Transverse colon (tissue), 4 donors: ENCODE results near the gene CRLF1. TPM values are rescaled to one million over a fixed set of nuclear protein-coding genes. Genes with fewer than 3 reads are reported as not detected.
A peak's percentile ranks its signal among the peaks of the same experiment; 100 is the strongest.

Experiments
- DNase-seq: peaks from one replicate; pipeline ENCODE4 v3.0.0-alpha.2; 2019
- H3K27ac ChIP-seq, 4 donors: fragments of 200-600 bp; sonication (generic); 2 replicates each; pipeline ENCODE4 v1.5.1; 2016 to 2018; ENCODE audit warnings: inconsistent platforms in 4 of 4
- H3K27me3 ChIP-seq: fragments of 200-600 bp; sonication (generic); 2 replicates; pipeline ENCODE4 v1.5.1; 2017; ENCODE audit warnings: inconsistent platforms
- H3K36me3 ChIP-seq, 4 donors: fragments of 200-600 bp; sonication (generic); 2 replicates each; pipeline ENCODE4 v1.5.1; 2017 to 2019; ENCODE audit warnings: inconsistent platforms in 4 of 4
- H3K4me1 ChIP-seq, 4 donors: fragments of 200-600 bp; sonication (generic); 2 replicates each; pipeline ENCODE4 v1.5.1; 2017 to 2020; ENCODE audit warnings: inconsistent platforms in 4 of 4
- H3K4me3 ChIP-seq, 4 donors: fragments of 200-600 bp; sonication (generic); 1 replicate in 1 of 4; 2 replicates in 3 of 4; pipeline versions ENCODE4 v1.5.1 to v1.6.1; 2017 to 2019; ENCODE audit warnings: inconsistent platforms in 4 of 4
- H3K9me3 ChIP-seq, 2 donors: fragments of 200-600 bp; sonication (generic); 2 replicates each; pipeline ENCODE4 v1.5.1; 2017 to 2019; ENCODE audit warnings: inconsistent platforms in 2 of 2
- CTCF ChIP-seq, 5 experiments: fragments of 200-600 bp in 3 of 5; fragments of 450-650 bp in 2 of 5; sonication (generic) in 3 of 5; IDR thresholded peaks; 1 replicate in 2 of 5; 2 replicates in 3 of 5; pipeline ENCODE4 v1.5.1; 2016 to 2017; ENCODE audit warnings: antibody characterized with exemption in 5 of 5, inconsistent platforms in 3 of 5, mild to moderate bottlenecking in 2 of 5, moderate library complexity in 1 of 5
- EP300 ChIP-seq: sonication (generic); formaldehyde crosslinking; IDR thresholded peaks from one replicate; pipeline ENCODE4 v1.6.1; 2017; ENCODE audit warnings: antibody characterized with exemption, low read depth
- POLR2A ChIP-seq: fragments of 450-650 bp; IDR thresholded peaks from one replicate; pipeline ENCODE4 v1.6.1; 2016; ENCODE audit warnings: antibody characterized with exemption, mild to moderate bottlenecking, moderate library complexity
- POLR2AphosphoS5 ChIP-seq, 3 donors: sonication (generic); formaldehyde crosslinking; IDR thresholded peaks; one replicate each; pipeline ENCODE4 v1.6.1; 2016; ENCODE audit warnings: antibody characterized with exemption in 3 of 3
- WGBS, 2 donors: methylation state at CpG; one replicate each; pipeline ENCODE4 v1.1.5; 2018; ENCODE audit warnings: low coverage in 1 of 2; 5-methylcytosine and 5-hydroxymethylcytosine counted together
- in situ Hi-C, 4 donors: fragments of 200-750 bp; cut with MboI; loops; one replicate each; pipeline versions ENCODE4 v1.15.0 to v1.15.1; 2017; ENCODE audit warnings: low sequenced_read_pairs in 3 of 4, low pct_ligation_motif_present in 1 of 4, low pct_unique_long_range_greater_than_20kb in 1 of 4
- intact Hi-C: fragments of 100-400 bp; cut with DNase I; formaldehyde crosslinking; loops from one replicate; pipeline ENCODE4 v1.15.1; 2023; ENCODE audit warnings: low total_unique reads
- total RNA-seq, 4 donors: library from RNA; depleted of rRNA; stranded (reverse); fragments of >200 nt; gene quantifications; one replicate each; pipeline ENCODE4 v1.1.0, GENCODE V29; 2016

Gene CRLF1
- total RNA-seq, 4 donors from 2014 or later, result 1.1 to 21.0 (median 6.1) TPM

- 88 to 100% methylated on average over 1 of the region's 1 CpG for WGBS, 2 donors
- peaks cover 0 to 35% (median 12%) of the 10 kb centered on the region in 4 donors for H3K4me1 ChIP-seq
Observed at GRCh38 chr19:18653853-18654252, 47.3 kb upstream of the CRLF1 start.

DNA sequence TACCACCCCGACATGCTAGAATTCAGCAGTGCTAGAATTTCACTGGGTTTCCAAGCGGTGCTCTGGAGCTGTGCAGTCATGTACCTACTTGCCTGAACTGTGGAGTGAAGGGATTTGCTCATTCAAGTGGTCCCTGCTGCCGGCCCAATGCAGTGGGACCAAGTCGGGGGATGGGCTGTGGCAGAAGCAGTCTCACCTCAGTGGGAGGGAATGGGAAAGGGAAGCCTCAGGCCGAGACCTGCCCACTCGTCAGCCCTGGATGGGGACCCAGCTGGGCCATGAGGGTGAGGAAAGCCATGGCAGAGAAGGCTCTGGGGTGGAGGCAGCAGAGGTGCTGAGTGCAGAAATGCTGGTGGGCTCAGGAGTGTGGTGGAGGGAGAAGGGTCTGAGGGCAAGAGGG lies 45.1 kb upstream of the CRLF1 start:
- no peak for DNase-seq
- Histone ChIP-seq H3K4me3 (no peak overlapping the region), H3K27me3 (no peaks in the 10 kb centered on the region), H3K9me3 (no peaks in the 10 kb centered on the region), H3K27ac (peak overlapping the region in 2 of 4 donors; percentile 75 to 78), H3K36me3 (no peaks in the 10 kb centered on the region), H3K4me1 (peaks cover 0 to 30% (median 17%) of the 10 kb centered on the region in 4 donors)
- intact Hi-C loops, result no loop called here
- WGBS, 2 donors, result 83% methylated on average over 6 of the region's 6 CpGs; no CpG with 5 or more reads in 1 of the 2 donors
- in situ Hi-C loops, result no loop called here
- TF ChIP-seq POLR2A (no peak), POLR2AphosphoS5 (IDR thresholded peaks at IDR 0.05) (no peak), CTCF (IDR thresholded peaks at IDR 0.05) (no peak), EP300 (no peak)

More at GRCh38 chr19:18653853-18654252, 47.3 kb upstream of the CRLF1 start:
- Histone ChIP-seq H3K27ac (no peak overlapping the region), H3K27me3 (no peaks in the 10 kb centered on the region), H3K9me3 (no peaks in the 10 kb centered on the region), H3K36me3 (no peaks in the 10 kb centered on the region), H3K4me3 (no peak overlapping the region)
- in situ Hi-C loops (no loop called here), intact Hi-C loops (no loop called here)
- DNase-seq, result no peak
- TF ChIP-seq CTCF (IDR thresholded peaks at IDR 0.05) (no peak), EP300 (no peak), POLR2AphosphoS5 (IDR thresholded peaks at IDR 0.05) (no peak), POLR2A (no peak)

DNA sequence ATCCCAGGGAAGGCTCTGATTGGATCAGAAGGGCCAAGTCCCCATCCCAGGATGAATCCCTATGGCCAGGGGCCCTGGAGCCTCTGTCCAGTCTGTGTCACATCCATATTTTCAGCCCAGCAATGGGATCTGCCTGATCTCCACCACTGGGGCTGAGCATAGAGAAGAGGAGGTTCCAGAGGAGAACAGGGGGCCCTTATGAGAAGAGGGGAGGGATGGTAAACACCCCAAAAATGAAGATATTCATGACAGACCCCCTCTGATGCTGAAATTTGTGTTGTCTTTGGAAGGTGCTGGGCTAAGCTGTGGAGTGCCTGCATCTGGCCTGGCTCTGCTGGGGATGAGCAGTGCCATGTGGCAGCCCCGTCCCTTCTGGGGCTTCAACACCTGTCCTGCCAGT lies 44.7 kb upstream of the CRLF1 start:
- no peaks in the 10 kb centered on the region for H3K27me3 ChIP-seq
- intact Hi-C loops, result no loop called here
- H3K9me3 ChIP-seq, result no peaks in the 10 kb centered on the region
- H3K36me3 ChIP-seq, result no peaks in the 10 kb centered on the region
- peaks cover 0 to 30% (median 17%) of the 10 kb centered on the region in 4 donors for H3K4me1 ChIP-seq
- no peak for DNase-seq
- TF ChIP-seq POLR2AphosphoS5 (IDR thresholded peaks at IDR 0.05) (no peak), EP300 (no peak), POLR2A (no peak), CTCF (IDR thresholded peaks at IDR 0.05) (no peak)
- H3K27ac ChIP-seq, result peak overlapping the region; percentile 70 to 87 (median 76)
- no peak overlapping the region for H3K4me3 ChIP-seq
- WGBS, 2 donors, result 90% methylated on average over 1 of the region's 1 CpG; no CpG with 5 or more reads in 1 of the 2 donors
- in situ Hi-C loops, result no loop called here

DNA sequence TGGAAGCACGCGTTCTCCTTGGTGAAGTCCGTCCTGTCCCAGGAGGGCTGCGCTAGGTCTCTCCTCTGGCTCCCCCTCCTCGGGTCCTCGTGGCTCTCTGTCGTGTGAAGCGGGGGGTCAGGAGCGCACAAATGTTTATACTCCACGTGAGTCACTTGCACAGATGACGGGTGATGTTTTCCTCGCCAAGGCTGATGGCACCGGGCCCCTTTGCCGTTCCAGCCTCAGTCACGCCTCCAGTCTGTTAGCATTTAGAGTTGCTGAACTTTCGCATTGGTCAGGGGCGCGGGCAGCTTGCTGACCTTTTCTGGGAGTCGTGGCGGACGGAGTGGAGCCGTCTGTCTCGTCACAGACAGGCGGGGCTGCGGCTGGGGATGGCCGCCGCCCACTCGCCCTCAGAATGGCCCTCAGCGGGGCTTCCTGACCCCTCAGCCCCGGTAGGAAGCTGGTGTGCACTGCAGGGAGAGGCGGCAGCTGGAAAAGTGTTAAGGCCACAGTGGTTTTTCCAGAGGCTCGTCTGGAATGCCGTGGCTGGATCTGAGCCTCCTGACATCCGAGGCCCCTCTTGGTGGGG lies 44.0 kb upstream of the CRLF1 start:
- Histone ChIP-seq H3K4me3 (no peak overlapping the region), H3K36me3 (no peaks in the 10 kb centered on the region), H3K27me3 (no peaks in the 10 kb centered on the region), H3K27ac (peak overlapping the region; percentile 70 to 87 (median 76)), H3K9me3 (no peaks in the 10 kb centered on the region), H3K4me1 (peaks cover 0 to 30% (median 17%) of the 10 kb centered on the region in 4 donors)
- in situ Hi-C loops, result no loop called here
- 69% methylated on average over 34 of the region's 34 CpGs; no CpG with 5 or more reads in 1 of the 2 donors for WGBS, 2 donors
- TF ChIP-seq POLR2AphosphoS5 (IDR thresholded peaks at IDR 0.05) (peak; percentile 30 to 55 (median 51)), CTCF (IDR thresholded peaks at IDR 0.05) (no peak), POLR2A (no peak)
- DNase-seq, result peak; percentile 55
- intact Hi-C loops, result no loop called here
